Effector memory CD4-positive, alpha-beta T cell (primary cell): ENCODE data around the gene ERAL1.

Experiments
- DNase-seq, 3 donors: peaks; one replicate each; pipeline ENCODE4 v3.0.0-alpha.2; 2020
- H3K27ac ChIP-seq: 2 replicates; pipeline ENCODE4 v1.7.0; 2013; ENCODE audit warnings: mild to moderate bottlenecking, low read length, moderate library complexity; ENCODE audit not compliant: insufficient read depth, poor library complexity, severe bottlenecking
- H3K27me3 ChIP-seq: replicated peaks from 2 replicates; pipeline ENCODE4 v1.7.0; 2013; ENCODE audit warnings: mild to moderate bottlenecking, low read length; ENCODE audit not compliant: insufficient read depth, control insufficient read depth, poor library complexity, severe bottlenecking
- H3K36me3 ChIP-seq: 2 replicates; pipeline ENCODE4 v1.7.0; 2013; ENCODE audit warnings: mild to moderate bottlenecking, low read length, moderate library complexity; ENCODE audit not compliant: control insufficient read depth, insufficient read depth
- H3K4me1 ChIP-seq: 2 replicates; pipeline ENCODE4 v1.7.0; 2013; ENCODE audit warnings: low read length, mild to moderate bottlenecking; ENCODE audit not compliant: control insufficient read depth, insufficient read depth, poor library complexity, severe bottlenecking
- H3K4me3 ChIP-seq: 2 replicates; pipeline ENCODE4 v1.7.0; 2013; ENCODE audit warnings: low read length, low read depth, mild to moderate bottlenecking; ENCODE audit not compliant: insufficient read depth, poor library complexity, severe bottlenecking
- H3K9me3 ChIP-seq: 2 replicates; pipeline ENCODE4 v1.7.0; 2013; ENCODE audit warnings: mild to moderate bottlenecking, low read length, moderate library complexity; ENCODE audit not compliant: control insufficient read depth

The ERAL1 gene

GRCh38 chr17:28862561-28862960 lies 7.7 kb downstream of the ERAL1 start:
- H3K27me3 ChIP-seq, result no peaks in the 10 kb centered on the region
- no peak overlapping the region for H3K27ac ChIP-seq
- H3K4me1 ChIP-seq, result no peaks in the 10 kb centered on the region
- peaks cover 27% of the 10 kb centered on the region for H3K36me3 ChIP-seq
- no peak overlapping the region for H3K4me3 ChIP-seq
- no peaks in the 10 kb centered on the region for H3K9me3 ChIP-seq
- no peak for DNase-seq

- H3K27ac ChIP-seq, result no peak overlapping the region
- no peaks in the 10 kb centered on the region for H3K9me3 ChIP-seq
- no peak overlapping the region for H3K4me3 ChIP-seq
- H3K27me3 ChIP-seq, result no peaks in the 10 kb centered on the region
- no peaks in the 10 kb centered on the region for H3K4me1 ChIP-seq
- DNase-seq, result no peak
- peaks cover 14% of the 10 kb centered on the region for H3K36me3 ChIP-seq
Measured at GRCh38 chr17:28863953-28864352, 9.1 kb downstream of the ERAL1 start.

DNA sequence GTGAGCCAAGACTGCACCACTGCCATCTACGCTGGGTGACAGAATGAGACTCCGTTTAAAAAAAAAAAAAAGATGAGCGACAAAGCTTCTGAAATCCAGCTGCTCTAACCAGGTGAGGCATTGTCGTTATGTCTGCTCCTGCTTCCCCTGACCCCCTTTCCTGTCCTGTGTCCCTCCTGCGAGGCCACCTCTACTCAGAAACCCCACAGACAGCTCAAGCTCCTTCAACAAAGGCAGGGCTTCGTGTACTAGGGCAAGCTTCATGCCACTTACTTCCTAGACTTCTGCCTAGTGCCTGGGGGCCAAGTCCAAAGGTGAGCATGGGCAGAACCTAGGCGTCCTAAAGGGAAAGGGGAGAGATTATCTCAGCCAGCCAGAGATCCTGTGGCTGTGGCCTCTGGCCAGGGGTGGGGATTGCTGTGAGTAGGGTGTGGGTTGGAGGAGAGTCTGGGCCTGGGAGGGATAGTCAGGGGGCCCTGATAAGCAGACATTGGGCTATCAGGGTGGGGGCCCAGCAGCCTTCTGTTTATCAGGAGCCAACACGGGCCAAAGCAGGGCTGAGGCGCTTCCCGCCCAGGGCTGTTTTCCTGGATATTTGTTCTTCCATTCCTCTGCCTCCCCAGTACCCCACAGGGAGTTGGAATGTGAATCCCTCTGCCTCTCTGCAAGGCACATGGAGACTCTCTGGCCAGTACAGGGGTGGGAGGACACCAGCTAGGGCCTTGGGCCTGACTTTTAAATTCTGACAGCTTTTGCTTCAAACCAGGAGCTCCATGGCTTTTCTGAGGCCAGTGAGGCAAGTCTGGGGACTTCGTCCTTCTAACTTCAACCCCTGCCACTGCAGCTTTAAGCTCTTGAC lies 10.4 kb downstream of the ERAL1 start:
- H3K9me3 ChIP-seq, result no peaks in the 10 kb centered on the region
- no peaks in the 10 kb centered on the region for H3K4me1 ChIP-seq
- peaks cover 5% of the 10 kb centered on the region for H3K36me3 ChIP-seq
- H3K4me3 ChIP-seq, result no peak overlapping the region
- H3K27me3 ChIP-seq, result no peaks in the 10 kb centered on the region
- no peak for DNase-seq
- H3K27ac ChIP-seq, result no peak overlapping the region

DNA sequence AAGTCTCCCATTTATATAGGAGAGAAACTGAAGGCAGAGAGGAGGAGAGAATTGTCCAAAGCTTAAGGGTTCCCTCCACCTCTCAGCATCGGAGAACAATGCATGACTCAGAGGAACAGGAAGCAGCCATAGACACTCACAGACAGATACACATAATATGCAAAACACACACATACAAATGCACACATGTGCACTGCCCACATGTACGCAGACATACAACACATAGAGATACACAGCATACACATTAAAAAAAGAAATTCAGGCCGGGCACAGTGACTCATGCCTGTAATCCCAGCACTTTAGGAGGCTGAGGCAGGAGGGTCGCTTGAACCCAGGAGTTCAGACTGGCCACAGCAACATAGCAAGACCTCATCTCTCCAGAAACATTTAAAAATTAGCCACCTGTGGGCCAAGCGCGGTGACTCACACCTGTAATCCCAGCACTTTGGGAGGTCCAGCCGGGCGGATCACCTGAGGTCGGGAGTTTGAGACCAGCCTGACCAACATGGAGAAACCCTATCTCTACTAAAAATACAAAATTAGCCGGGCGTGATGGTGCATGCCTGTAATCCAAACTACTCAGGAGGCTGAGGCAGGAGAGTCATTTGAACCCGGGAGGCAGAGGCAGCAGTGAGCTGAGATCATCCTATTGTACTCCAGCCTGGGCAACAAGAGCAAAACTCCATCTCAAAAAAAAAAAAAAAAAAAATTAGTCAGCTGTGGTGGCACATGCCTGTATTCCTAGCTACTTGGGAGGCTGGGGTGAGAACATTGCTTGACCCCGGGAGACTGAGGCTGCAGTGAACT lies 11.3 kb downstream of the ERAL1 start:
- Histone ChIP-seq H3K27ac (no peak overlapping the region), H3K9me3 (no peaks in the 10 kb centered on the region), H3K4me3 (no peak overlapping the region), H3K27me3 (no peaks in the 10 kb centered on the region), H3K36me3 (no peaks in the 10 kb centered on the region), H3K4me1 (peaks cover 4% of the 10 kb centered on the region)
- DNase-seq, result no peak

DNA sequence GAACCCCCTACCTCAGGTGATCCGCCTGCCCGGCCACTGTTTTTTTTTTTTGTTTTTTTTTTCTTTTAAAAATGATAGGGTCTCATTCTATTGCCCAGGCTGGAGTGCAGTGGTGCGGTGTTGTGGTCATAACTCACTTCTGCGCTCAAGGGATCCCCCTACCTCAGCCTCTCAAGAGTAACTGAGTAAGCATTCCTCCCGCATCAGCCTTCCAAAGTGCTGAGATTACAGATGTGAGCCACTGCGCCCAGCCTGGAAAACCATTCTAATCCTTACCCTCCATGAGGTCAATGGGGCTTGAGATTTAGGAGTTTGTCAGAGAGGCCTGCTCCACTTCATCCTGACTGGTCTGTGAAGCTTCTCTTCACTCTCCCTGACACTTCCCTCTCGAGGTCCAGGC lies 12.5 kb downstream of the ERAL1 start:
- no peak for DNase-seq
- Histone ChIP-seq H3K4me3 (no peak overlapping the region), H3K27me3 (no peaks in the 10 kb centered on the region), H3K27ac (no peak overlapping the region), H3K36me3 (no peaks in the 10 kb centered on the region), H3K9me3 (no peaks in the 10 kb centered on the region), H3K4me1 (peaks cover 8% of the 10 kb centered on the region)

GRCh38 chr17:28871056-28871579 lies 16.3 kb downstream of the ERAL1 start:
- Histone ChIP-seq H3K4me3 (no peak overlapping the region), H3K4me1 (peaks cover 8% of the 10 kb centered on the region), H3K36me3 (no peaks in the 10 kb centered on the region), H3K27me3 (no peaks in the 10 kb centered on the region), H3K27ac (peak overlapping the region; percentile 30), H3K9me3 (no peaks in the 10 kb centered on the region)
- DNase-seq, result no peak

DNA sequence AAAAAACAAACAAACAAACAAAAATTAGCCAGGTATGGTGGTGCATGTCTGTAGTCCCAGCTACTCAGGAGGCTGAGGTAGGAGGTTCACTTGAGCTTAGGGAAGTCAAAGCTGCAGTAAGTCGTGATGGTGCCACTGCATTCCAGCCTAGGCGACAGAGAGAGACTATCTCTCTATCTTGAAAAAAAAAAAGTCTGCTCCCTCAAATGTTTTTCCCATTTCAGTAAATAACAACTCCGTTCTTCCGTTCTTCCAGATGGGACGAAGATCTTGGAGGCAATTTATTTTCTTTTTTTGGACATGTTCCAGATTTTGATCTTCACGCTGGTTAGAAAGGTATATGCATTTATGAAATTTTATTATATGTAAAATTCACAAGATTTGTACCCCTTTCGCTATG lies 19.0 kb downstream of the ERAL1 start:
- H3K27ac ChIP-seq, result no peak overlapping the region
- DNase-seq, result no peak
- no peaks in the 10 kb centered on the region for H3K9me3 ChIP-seq
- peaks cover 5% of the 10 kb centered on the region for H3K36me3 ChIP-seq
- no peaks in the 10 kb centered on the region for H3K27me3 ChIP-seq
- no peak overlapping the region for H3K4me3 ChIP-seq
- H3K4me1 ChIP-seq, result peaks cover 8% of the 10 kb centered on the region

GRCh38 chr17:28874750-28875149 lies 19.9 kb downstream of the ERAL1 start:
- DNase-seq, result no peak
- Histone ChIP-seq H3K4me3 (no peak overlapping the region), H3K4me1 (peaks cover 8% of the 10 kb centered on the region), H3K27me3 (no peaks in the 10 kb centered on the region), H3K9me3 (no peaks in the 10 kb centered on the region), H3K27ac (no peak overlapping the region), H3K36me3 (peaks cover 15% of the 10 kb centered on the region)

GRCh38 chr17:28875848-28876550 lies 21.2 kb downstream of the ERAL1 start:
- DNase-seq, result no peak
- H3K9me3 ChIP-seq, result no peaks in the 10 kb centered on the region
- peaks cover 5% of the 10 kb centered on the region for H3K4me1 ChIP-seq
- H3K27ac ChIP-seq, result no peak overlapping the region
- H3K27me3 ChIP-seq, result no peaks in the 10 kb centered on the region
- H3K36me3 ChIP-seq, result peaks cover 27% of the 10 kb centered on the region
- no peak overlapping the region for H3K4me3 ChIP-seq
